HepG2 (cell line): ENCODE results near the gene WFDC5. TPM values are rescaled to one million over a fixed set of nuclear protein-coding genes. Genes with fewer than 3 reads are reported as not detected.

Experiments used
- DZIP1 ChIP-seq: sonication (generic); formaldehyde crosslinking; IDR thresholded peaks from 2 replicates; pipeline ENCODE4 v1.5.0; 2020; ENCODE audit warnings: mild to moderate bottlenecking, missing genetic modification reagents
- HOXA9 ChIP-seq: sonication (generic); formaldehyde crosslinking; IDR thresholded peaks from 2 replicates; pipeline ENCODE4 v1.8.1; 2022; ENCODE audit warnings: missing genetic modification reagents, mild to moderate bottlenecking, moderate library complexity, borderline replicate concordance
- KDM4B ChIP-seq: sonication (generic); formaldehyde crosslinking; IDR thresholded peaks from 2 replicates; pipeline ENCODE4 v1.4.0; 2020; ENCODE audit warnings: missing genetic modification reagents
- KDM5A ChIP-seq: fragments of 200-600 bp; sonication (generic); IDR thresholded peaks from 2 replicates; pipeline ENCODE4 v1.7.0; 2018; ENCODE audit warnings: antibody characterized with exemption, mild to moderate bottlenecking, low read length, borderline replicate concordance
- NFIB ChIP-seq: sonication (generic); formaldehyde crosslinking; IDR thresholded peaks from 2 replicates; pipeline ENCODE4 v1.9.0; 2021; ENCODE audit warnings: missing genetic modification reagents, mild to moderate bottlenecking, borderline replicate concordance
- NR2F6 ChIP-seq, 2 experiments: IDR thresholded peaks; 2 replicates each; pipeline ENCODE4 v1.6.1; 2016; ENCODE audit warnings: antibody characterized with exemption in 1 of 2, mild to moderate bottlenecking in 1 of 2
- POLR2A ChIP-seq, 2 experiments: IDR thresholded peaks; 2 replicates each; pipeline ENCODE4 v1.6.1; 2011; ENCODE audit warnings: low read depth in 2 of 2, low read length in 2 of 2, mild to moderate bottlenecking in 1 of 2, moderate library complexity in 1 of 2; ENCODE audit not compliant: insufficient read depth in 1 of 2
- THAP9 ChIP-seq: sonication (generic); formaldehyde crosslinking; IDR thresholded peaks from 2 replicates; pipeline ENCODE4; 2020; ENCODE audit warnings: missing genetic modification reagents, mild to moderate bottlenecking, borderline replicate concordance
- TRIM22 ChIP-seq: fragments of 450-650 bp; IDR thresholded peaks from 2 replicates; pipeline ENCODE4 v1.6.1; 2017
- USF2 ChIP-seq, 2 experiments: sonication (generic) in 1 of 2; formaldehyde crosslinking in 1 of 2; IDR thresholded peaks; 2 replicates each; pipeline versions ENCODE4 v1.5.1 to v1.6.1; 2011 to 2020; ENCODE audit warnings: borderline replicate concordance in 1 of 2, low read depth in 1 of 2, low read length in 1 of 2, mild to moderate bottlenecking in 1 of 2, missing genetic modification reagents in 1 of 2, moderate library complexity in 1 of 2
- ZNF496 ChIP-seq: sonication (generic); formaldehyde crosslinking; IDR thresholded peaks from 2 replicates; pipeline ENCODE4 v1.8.1; 2023; ENCODE audit warnings: mild to moderate bottlenecking, moderate library complexity, missing genetic modification reagents; ENCODE audit not compliant: insufficient replicate concordance
- ZNF501 ChIP-seq: sonication (generic); formaldehyde crosslinking; IDR thresholded peaks from 2 replicates; pipeline ENCODE4 v1.5.1; 2020; ENCODE audit warnings: mild to moderate bottlenecking, moderate library complexity, missing genetic modification reagents
- ZNF512B ChIP-seq: sonication (generic); formaldehyde crosslinking; IDR thresholded peaks from 2 replicates; pipeline ENCODE4 v1.5.1; 2020; ENCODE audit warnings: missing genetic modification reagents, mild to moderate bottlenecking, borderline replicate concordance
- polyA plus RNA-seq, 8 experiments: library from polyadenylated mRNA; depleted of rRNA in 3 of 8; stranded (reverse) in 7 of 8; unstranded in 1 of 8; fragments of >200 nt; fragmentation: Illumina TruSeq in 4 of 8; extraction: Trizol in 4 of 8; gene quantifications; 2 replicates each; pipeline versions ENCODE4 v1.2.1 to v1.2.3, GENCODE V29; 2011 to 2016; ENCODE audit warnings: low read depth in 4 of 8, missing spikeins in 1 of 8, mixed read lengths in 1 of 8; ENCODE audit not compliant: insufficient read depth in 1 of 8
- total RNA-seq, 5 experiments: library from RNA; depleted of rRNA; stranded (reverse); fragments of >200 nt; fragmentation: Illumina TruSeq; extraction: Trizol; gene quantifications; 2 replicates each; pipeline ENCODE4 v1.2.3, GENCODE V29; 2016; ENCODE audit warnings: low read depth in 1 of 5

WFDC5 gene
- total and polyA plus RNA-seq, 2 of the 13 experiments (the other 11 are each of a cell fraction or from before 2014, with no cell fraction given) = not detected

- TF ChIP-seq DZIP1 (CRISPR knock-in tag) = no peak
- TF ChIP-seq NR2F6 (IDR thresholded peaks at IDR 0.05) = peak; percentile 95
- peak; percentile 95 for TF ChIP-seq NR2F6 (CRISPR knock-in tag; IDR thresholded peaks at IDR 0.05)
- 0 out of 2 replicates have a peak, but pooled peaks have one; percentile 28 for TF ChIP-seq THAP9 (CRISPR knock-in tag)
- TF ChIP-seq NFIB = no peak
- no peak for TF ChIP-seq ZNF496 (CRISPR knock-in tag)
- TF ChIP-seq KDM5A = no peak
- TF ChIP-seq KDM4B (CRISPR knock-in tag) = no peak
- no peak for TF ChIP-seq HOXA9 (CRISPR knock-in tag)
- 0 out of 2 replicates have a peak, but pooled peaks have one; percentile 36 for TF ChIP-seq ZNF501
- no peak for TF ChIP-seq ZNF512B (CRISPR knock-in tag)
- no peak for TF ChIP-seq POLR2A (IDR thresholded peaks at IDR 0.05; ENCODE audit: insufficient read depth in 1 of 2, low read depth in 2 of 2, low read length in 2 of 2)
- no peak for TF ChIP-seq USF2 (IDR thresholded peaks at IDR 0.05; ENCODE audit: low read depth, low read length)
- no peak for TF ChIP-seq USF2 (CRISPR knock-in tag; IDR thresholded peaks at IDR 0.05; ENCODE audit: borderline replicate concordance)
- no peak for TF ChIP-seq TRIM22
Measured at GRCh38 chr20:45138561-45139300, 23.8 kb upstream of the WFDC5 start (continued).
